Esophagus muscularis mucosa (tissue), 3 donors: ENCODE results near the gene ATP10A.

Experiments used
- POLR2A ChIP-seq: fragments of 450-650 bp; IDR thresholded peaks from one replicate; pipeline ENCODE4 v1.6.1; 2017; ENCODE audit warnings: antibody characterized with exemption, moderate library complexity, mild to moderate bottlenecking, low read depth
- POLR2AphosphoS5 ChIP-seq, 2 donors: sonication (generic); formaldehyde crosslinking; IDR thresholded peaks; one replicate each; pipeline ENCODE4 v1.6.1; 2017; ENCODE audit warnings: antibody characterized with exemption in 2 of 2
- TF ChIP-seq, protein P1 (sequence below), 3 experiments: fragments of 200-600 bp in 2 of 3; fragments of 450-650 bp in 1 of 3; sonication (generic) in 2 of 3; IDR thresholded peaks; one replicate each; pipeline ENCODE4 v1.5.1; 2017 to 2019; ENCODE audit warnings: antibody characterized with exemption in 3 of 3, mild to moderate bottlenecking in 2 of 3, moderate library complexity in 1 of 3

GRCh38 chr15:25883463-25884259 is 20.5 kb upstream of the ATP10A start:
- TF ChIP-seq, protein P1, sequence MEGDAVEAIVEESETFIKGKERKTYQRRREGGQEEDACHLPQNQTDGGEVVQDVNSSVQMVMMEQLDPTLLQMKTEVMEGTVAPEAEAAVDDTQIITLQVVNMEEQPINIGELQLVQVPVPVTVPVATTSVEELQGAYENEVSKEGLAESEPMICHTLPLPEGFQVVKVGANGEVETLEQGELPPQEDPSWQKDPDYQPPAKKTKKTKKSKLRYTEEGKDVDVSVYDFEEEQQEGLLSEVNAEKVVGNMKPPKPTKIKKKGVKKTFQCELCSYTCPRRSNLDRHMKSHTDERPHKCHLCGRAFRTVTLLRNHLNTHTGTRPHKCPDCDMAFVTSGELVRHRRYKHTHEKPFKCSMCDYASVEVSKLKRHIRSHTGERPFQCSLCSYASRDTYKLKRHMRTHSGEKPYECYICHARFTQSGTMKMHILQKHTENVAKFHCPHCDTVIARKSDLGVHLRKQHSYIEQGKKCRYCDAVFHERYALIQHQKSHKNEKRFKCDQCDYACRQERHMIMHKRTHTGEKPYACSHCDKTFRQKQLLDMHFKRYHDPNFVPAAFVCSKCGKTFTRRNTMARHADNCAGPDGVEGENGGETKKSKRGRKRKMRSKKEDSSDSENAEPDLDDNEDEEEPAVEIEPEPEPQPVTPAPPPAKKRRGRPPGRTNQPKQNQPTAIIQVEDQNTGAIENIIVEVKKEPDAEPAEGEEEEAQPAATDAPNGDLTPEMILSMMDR (IDR thresholded peaks at IDR 0.05), result no peak
- TF ChIP-seq POLR2A (no peak), POLR2AphosphoS5 (IDR thresholded peaks at IDR 0.05) (peak in 1 of 2 donors; percentile 58)
